Effector CD8-positive, alpha-beta T cell (primary cell): Measurements from ENCODE around the gene BIRC7.
"Not testable (repeated sequence)": the region's sequence is repeated elsewhere in the genome, so short reads cannot be mapped to it uniquely, and the experiment has no call there.

ENCODE experiments used
- DNase-seq: peaks from one replicate; lab custom pipeline; 2025; lab: John Stamatoyannopoulos, UW

The BIRC7 gene

DNA sequence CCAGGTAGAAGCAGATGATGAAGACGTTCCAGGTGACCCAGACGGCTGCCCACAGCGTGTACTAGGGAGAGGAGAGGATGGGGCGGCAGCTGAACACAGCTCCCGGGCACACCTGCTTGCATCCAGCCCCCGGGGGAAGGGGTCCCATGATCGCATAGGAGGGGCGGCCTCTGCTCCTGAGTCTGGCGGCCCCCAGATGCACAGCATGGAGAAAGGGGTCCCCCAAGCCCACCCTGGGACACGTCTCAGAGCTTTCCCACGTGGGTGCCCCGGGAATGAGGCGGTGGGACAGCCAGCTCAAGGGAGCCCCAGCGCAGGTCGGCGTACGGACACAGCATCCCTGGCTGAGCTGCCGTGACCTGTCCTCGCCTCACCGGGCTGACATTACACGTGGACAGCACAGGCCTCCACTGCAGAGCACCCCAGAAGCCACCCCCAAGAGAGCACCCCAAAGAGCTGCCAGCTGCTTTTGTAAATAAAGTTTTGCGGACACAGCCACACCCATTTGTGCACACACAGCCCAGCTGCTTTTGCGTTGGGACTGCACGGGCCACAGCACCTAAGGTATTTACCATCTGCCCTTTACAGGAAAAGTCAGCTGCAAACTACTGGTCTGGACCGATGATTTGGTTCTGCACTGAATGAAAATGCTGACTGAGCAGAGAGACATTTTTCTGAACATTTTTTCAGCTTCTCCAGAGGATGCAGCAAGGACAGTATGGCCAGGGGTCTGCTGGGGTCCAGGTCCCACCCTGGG lies 13.3 kb downstream of the BIRC7 start:
- DNase-seq = no peak

GRCh38 chr20:63249891-63250290 lies 14.2 kb downstream of the BIRC7 start:
- no peak for DNase-seq

GRCh38 chr20:63251350-63251749 lies 15.6 kb downstream of the BIRC7 start:
- DNase-seq = not testable (repeated sequence)

DNA sequence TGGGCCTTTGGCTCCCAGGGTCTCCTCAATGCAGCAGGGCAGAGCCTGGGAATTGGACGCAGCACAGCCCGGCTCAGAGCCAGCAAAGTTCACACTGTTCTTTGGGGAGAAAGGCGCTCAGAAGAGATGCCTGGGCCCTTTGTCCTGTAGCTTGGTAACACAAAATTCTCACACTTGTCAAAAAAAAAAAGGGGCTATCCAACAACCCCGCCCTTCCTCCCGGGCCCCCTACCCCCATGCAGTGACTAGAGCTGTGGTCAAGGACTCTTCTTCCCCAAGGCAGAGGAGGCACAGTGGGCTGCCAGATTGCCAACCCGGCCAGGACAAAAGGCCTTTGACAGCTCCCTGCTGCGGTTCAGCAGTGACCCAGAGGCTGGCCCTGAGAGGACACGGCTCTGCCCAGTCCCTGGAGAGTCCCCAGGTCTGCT lies 16.6 kb downstream of the BIRC7 start:
- DNase-seq = no peak

DNA sequence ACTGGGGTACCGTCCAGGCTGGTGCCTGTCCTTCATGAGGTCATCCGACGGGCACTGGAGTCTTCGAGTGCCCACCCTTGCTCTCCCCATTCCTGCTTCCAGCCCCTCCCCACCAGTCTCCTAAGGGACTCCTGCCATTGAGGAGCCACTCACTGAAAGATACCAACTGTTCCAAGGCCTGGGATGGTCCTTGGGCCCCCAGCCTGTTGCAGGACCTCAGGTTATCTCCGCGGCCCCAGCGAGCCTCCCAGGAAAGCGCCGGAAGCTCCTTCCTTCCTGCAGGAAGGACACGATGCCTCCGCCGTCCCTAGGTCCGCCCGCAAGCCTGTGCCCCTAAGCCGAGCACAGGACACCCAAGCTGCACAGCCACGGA lies 17.3 kb downstream of the BIRC7 start:
- no peak for DNase-seq

- DNase-seq = no peak
These were observed 17.9 kb downstream of the BIRC7 start for GRCh38 chr20:63253438-63254231.

GRCh38 chr20:63254232-63254605 lies 18.5 kb downstream of the BIRC7 start, which contains the start of gene NKAIN4:
TSS of gene NKAIN4 (minus strand) at chr20:63254463. CDS start at chr20:63254450, 13 bp downstream.
- DNase-seq = no peak

DNA sequence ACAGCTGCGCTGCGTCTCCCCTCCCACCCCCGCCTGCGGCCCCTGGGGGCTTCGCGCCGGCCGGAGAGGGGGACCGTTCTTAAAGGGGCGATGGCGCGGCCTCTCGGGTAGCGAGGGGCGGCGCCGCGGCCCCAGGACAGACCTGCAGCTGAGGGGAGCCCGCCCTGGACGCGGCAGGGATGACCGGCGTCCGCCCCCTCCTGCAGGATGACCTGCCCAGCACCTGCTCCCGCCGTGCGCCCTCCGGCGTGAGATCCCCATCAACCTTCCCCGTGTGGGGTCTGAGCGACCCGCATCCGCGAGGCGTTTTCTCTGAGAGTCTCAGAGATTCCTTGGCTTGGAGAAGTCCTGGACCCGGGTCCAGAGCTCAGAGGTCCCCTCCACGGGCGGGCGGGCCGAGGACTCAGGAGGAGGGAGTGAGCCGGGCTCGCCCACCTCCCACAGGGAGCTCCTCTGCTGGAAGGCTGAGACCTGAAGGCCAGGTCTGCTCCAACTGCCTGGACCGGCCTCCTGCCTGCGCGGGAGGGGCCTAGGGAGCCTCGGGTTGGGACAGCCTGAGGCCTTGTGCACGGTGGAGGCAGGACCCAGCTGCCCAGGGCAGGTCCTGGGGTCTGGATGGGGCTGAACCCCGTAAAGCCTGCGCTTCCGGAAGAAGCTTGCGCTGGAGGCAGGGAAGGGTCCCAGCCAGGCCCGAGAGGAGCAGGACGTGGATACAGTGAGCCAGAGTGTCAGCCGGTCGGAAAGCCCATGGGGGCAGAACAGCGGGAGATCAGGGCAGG lies 19.1 kb downstream of the BIRC7 start:
- DNase-seq = no peak

GRCh38 chr20:63255931-63256704 lies 20.4 kb downstream of the BIRC7 start:
- no peak for DNase-seq

- DNase-seq = no peak
These were observed 21.2 kb downstream of the BIRC7 start for GRCh38 chr20:63256954-63257353.

DNA sequence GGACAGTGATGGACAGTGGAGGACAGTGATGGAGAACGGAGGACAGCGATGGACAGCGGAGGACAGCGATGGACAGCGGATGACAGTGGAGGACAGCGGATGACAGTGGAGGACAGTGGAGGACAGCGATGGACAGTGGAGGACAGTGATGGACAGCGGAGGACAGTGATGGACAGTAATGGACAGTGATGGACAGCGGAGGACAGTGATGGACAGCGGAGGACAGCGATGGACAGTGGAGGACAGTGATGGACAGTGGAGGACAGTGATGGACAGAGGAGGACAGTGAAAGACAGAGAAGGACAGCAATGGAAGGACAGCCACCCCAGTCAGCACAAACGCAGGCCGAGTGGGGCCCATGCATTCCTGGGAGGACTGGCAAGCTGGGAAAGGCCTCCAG lies 21.9 kb downstream of the BIRC7 start:
- no peak for DNase-seq

GRCh38 chr20:63258781-63259180 lies 23.1 kb downstream of the BIRC7 start:
- DNase-seq = no peak

DNA sequence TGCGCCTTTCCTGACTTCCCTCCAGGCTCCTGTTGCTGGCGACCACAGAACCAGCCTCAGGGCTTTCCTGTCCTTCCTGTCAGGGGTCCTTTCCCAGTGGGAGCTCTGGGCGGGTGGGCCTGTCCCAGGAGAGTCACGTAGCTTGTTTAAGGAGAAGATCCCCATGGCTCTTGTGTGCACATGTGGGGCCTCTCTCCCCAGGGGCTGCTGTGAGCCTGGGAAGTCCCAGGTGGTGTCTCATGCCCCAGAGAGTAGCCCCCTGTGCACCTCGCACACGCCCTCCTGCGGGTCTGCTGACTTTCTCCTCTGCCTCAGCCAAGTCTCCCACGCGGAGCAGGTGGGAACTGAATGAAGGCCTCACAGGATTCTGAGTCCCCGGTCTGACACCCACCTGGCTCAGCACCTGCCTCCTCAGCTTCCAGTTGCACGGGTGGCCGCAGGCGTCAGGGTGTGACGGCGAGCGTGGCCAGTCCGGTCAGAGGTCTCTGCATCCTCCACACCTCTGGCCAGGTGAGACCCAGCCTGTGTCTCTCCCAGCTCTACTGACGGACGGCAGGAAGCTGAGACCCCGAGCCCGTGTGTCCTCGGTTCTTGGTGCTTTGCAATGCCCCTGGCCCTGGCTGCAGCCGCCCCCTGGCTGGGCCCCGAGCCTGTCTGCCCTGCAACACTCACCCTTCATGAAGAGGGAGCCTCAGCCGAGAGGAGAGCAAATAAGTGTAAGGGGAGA lies 24.2 kb downstream of the BIRC7 start:
- no peak for DNase-seq

DNA sequence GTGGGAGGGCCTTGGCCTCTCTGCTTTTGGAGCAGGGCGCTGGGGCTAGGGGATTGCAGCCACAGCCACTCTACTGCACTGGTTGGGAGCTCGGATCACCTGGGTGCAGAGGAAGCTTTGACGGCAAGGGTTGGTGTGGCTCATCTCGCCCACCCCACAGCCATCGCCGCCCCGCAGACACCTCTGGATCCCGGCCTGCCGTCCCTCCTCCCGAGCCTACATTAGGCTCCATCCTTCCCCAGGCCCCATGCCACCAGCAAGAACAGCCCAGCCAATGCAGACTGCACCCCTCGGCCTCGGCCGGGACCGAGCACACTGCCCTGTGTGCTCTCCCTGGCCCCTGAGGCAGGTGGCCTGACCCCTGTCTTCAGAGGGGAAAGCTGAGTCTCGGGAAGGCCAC lies 24.8 kb downstream of the BIRC7 start:
- DNase-seq = no peak

GRCh38 chr20:63261060-63261794 lies 25.5 kb downstream of the BIRC7 start:
- no peak for DNase-seq

GRCh38 chr20:63261795-63262528 lies 26.3 kb downstream of the BIRC7 start:
- no peak for DNase-seq

DNA sequence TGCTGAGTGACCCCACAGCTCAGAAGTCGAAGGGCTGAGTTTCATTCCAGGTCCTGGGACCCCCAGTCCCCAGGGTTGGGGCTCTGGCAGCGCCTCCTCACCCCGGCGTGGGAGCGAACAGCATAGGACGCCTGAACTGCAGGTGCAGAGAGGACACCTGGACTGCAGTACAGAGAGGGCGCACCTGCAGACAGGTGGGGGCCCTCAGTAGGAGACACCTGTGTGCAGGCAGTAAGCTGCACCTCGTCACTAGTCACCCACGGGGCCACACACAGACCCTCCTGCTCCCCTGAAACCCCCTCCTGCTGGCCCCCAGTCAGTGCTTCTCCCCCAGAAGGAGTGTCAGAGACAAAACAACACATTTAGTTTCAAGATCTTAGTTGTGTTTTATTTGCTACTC lies 27.1 kb downstream of the BIRC7 start:
- DNase-seq = no peak

DNA sequence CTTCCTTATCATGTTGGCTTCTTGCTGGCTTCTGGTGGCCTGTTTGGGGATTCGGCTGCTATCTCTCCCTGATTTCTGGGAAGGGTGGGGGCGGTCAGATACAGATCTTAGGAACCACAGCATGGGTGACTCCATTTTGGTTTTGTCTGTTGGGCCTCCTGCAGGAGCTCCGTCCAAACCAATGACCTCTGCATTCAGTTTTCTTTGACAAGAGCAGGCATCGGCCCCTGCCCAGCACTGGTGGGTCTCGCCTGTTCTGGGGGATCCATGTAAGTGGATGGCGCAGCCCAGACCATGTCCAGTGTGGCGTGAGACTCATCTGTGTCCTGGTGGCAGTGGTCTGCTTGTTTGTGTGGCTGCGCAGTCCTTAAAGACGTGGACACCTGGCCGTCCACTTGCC lies 28.3 kb downstream of the BIRC7 start:
- no peak for DNase-seq

GRCh38 chr20:63264519-63264918 lies 28.8 kb downstream of the BIRC7 start:
- DNase-seq = no peak
